HG02973 (cell line): ENCODE results near the gene PRKCE.

Experiments used
- ATAC-seq: cut with Tn5 transposase; IDR thresholded peaks from one replicate; pipeline ENCODE4 v1.9.1; 2021; ENCODE audit warnings: moderate library complexity; ENCODE audit not compliant: unreplicated experiment

Gene PRKCE

DNA sequence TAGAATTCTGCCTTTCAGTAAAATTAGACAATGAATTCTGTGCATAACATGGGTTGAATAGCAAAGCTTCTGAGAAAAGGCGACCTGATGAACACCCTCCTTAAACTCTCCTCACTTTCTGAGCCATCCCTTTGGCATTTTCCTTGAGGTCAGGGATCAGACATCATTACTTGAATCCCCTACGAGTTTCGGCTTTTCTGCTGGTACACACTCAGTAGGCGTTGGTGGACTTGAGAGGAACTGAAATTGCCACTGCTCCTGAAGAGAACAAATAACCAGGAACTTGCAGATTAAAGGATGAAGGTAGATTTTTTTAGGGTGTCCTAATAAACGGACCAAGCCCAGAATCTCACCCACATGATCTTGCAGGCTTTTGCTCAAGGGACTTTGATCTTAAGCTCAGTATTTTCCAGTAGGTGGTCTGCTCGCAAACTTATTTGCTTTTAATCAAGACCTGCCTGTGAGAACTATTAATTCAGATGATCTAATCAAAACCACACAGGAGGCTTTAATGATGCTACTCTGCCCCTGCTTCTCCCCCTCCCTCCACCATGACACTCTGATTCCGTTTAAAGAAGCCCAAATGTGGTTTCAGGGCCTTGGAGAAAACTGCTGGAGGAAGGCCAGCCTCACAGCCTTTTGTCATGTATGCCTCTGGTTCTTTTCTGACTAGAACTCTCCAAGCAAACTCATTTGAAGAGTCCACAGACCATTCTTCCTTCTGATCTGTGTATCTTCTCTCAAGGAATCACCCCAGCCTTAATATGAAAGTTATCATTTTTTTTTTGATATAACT lies 124.9 kb downstream of the PRKCE start:
- no peak for ATAC-seq

GRCh38 chr2:45777996-45778719 lies 126.7 kb downstream of the PRKCE start:
- ATAC-seq = no peak

GRCh38 chr2:45778720-45779171 lies 127.3 kb downstream of the PRKCE start:
- ATAC-seq = no peak

DNA sequence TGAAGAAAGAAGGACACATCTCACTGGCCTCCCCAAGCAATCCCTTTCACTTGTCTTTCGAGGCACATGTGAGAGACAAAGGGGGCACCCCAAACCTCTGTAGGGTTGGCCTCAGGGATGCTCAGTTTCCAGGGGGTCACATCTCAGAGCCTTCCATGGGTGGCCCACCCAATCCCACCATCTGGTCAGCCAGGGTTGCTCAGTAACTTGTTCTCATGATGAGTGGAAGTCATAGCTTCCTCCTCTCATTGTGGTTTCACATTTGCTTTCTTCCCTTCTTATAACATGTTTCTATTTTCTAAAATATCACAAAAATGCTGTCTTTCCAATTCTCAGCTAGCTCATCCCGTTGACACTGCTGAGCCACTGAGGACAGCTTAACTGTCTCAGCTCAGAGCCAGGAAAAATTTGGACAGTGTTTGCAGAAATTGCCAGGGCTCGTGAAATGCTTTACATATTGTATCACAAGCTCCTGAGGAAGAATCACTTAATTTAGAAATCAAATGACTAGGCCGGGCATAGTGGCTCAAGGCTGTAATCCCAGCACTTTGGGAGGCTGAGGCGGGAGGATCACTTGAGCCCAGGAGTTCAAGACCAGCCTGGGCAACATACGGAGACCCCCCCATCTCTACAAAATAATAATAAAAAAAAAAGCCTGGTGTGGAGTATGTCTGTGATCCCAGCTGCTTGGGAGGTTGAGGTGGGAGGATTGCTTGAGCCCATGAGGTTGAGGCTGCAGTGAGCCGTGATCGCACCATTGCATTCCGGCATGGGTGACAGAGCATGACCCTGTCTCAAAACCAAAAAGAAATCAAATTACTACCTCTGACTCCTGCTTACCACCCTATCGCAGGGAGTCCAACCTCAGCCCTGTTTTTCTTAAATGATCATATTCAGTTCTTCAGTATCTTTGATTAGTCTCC lies 129.3 kb downstream of the PRKCE start:
- ATAC-seq = no peak

DNA sequence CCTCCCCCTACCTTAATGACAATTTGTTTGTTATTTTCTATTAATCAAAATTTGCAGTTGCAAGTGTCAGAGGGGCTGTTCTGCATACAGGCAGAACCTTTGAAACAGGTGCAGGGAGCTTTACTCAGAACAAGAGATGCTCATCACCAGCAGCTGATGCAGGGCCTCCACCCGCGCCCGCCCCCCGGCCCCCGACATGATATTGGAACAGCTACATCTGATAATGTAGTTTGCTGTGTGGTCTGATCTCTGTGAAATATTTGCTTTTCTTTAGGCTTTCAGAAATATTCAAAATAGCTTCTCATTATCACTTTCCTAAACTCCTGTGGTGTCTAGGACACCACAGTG lies 130.0 kb downstream of the PRKCE start:
- no peak for ATAC-seq

- ATAC-seq = no peak
These were observed 131.0 kb downstream of the PRKCE start for GRCh38 chr2:45782436-45782835.

- no peak for ATAC-seq
These were observed 131.5 kb downstream of the PRKCE start for GRCh38 chr2:45782986-45783385.

DNA sequence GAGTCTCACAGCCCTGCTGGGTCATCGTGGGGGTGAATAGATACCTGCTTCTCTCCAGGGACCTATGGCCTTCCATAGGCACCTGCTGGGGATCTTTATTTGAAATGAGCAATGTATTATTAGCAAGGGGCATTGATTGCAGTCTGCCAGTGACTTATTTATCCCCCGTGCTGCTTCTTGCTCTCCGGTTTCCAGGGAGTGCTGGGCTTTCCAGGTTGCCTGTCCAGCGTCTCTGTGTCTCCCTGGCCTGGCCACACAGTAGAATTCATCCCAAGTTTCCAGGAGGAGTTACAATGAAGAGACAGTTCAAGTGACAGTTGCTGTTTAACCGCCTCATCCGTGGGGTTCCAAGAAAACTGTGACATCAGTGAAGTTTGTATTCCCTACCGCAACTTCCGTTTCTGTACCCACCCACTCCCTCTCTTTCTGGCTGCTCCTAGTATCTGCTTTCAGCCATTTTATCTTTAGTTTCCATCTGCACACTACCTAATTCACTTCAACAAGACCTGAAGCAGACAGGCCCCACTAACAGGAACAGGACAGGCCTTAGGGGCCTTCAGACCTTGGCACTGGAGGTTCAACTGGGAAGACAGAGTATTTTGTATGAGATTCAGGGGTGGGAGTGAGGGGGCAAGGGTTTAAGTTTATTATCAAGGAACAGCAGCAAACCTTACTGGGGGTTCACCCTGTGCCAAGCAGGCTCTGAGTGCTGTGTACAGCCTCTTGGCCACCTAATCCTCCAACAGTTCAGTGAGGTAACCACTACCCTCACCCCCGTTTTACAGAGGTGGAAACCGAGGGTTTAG lies 134.8 kb downstream of the PRKCE start:
- no peak for ATAC-seq

GRCh38 chr2:45786836-45787357 lies 135.4 kb downstream of the PRKCE start:
- no peak for ATAC-seq

- no peak for ATAC-seq
These were observed 136.9 kb downstream of the PRKCE start for GRCh38 chr2:45788401-45788800.

GRCh38 chr2:45789317-45789716 lies 137.8 kb downstream of the PRKCE start:
- ATAC-seq = no peak

- no peak for ATAC-seq
These were observed 138.7 kb downstream of the PRKCE start for GRCh38 chr2:45789961-45790723.

DNA sequence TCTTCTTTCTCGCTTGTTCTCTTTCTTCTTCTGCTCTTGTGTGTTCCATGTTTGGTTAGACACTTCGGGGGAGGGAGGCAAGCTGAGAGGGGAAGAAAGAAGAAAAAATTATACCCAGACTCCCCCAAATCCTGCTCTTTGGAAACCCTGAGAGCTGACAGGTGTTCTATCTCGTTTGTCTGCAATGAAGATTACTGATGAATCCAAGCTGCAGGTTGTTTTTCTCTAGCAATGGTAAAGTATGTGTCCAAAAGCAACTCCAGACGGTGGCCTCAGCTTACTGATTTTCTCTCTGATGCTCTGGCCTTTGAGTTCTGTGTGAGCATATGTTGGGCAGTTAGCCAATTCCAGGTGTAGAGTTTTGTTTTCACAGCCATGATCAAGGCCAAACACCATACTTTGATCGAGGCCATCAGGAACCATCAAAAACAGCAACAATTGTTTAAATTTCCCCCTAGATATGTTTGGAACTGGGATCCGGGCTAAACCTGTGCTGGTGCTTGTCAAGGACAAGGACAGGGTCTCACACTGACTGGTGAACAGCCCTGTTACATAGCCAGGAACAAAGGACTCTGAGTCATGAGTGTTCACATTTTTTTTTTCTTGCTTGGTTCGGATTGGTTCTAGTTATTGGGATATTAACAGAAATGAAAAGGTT lies 142.0 kb downstream of the PRKCE start:
- no peak for ATAC-seq

DNA sequence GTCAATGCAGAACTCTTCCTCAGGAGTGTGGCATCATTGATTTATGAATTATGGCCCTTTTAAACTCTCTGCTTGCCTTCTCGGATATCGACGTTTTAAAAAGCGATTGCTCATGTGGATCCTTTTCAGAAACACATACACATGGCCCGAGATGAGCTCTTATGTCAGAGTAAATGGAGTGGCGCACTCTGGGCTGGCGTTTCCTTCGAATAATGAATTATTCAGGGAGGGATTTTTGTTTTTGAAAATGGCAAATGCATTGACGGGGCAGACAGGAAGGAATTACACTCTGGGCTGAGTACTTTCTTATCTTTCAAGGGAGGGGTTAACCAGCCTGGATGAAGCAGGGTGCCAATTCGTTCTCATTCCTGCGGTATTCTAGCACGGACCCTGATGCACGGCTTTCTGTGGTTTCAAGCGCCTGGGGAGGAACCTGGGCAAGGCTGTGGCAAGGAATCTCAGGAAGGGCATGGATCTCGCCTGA lies 142.7 kb downstream of the PRKCE start:
- no peak for ATAC-seq

- no peak for ATAC-seq
These were observed 145.0 kb downstream of the PRKCE start for GRCh38 chr2:45796500-45796899.

DNA sequence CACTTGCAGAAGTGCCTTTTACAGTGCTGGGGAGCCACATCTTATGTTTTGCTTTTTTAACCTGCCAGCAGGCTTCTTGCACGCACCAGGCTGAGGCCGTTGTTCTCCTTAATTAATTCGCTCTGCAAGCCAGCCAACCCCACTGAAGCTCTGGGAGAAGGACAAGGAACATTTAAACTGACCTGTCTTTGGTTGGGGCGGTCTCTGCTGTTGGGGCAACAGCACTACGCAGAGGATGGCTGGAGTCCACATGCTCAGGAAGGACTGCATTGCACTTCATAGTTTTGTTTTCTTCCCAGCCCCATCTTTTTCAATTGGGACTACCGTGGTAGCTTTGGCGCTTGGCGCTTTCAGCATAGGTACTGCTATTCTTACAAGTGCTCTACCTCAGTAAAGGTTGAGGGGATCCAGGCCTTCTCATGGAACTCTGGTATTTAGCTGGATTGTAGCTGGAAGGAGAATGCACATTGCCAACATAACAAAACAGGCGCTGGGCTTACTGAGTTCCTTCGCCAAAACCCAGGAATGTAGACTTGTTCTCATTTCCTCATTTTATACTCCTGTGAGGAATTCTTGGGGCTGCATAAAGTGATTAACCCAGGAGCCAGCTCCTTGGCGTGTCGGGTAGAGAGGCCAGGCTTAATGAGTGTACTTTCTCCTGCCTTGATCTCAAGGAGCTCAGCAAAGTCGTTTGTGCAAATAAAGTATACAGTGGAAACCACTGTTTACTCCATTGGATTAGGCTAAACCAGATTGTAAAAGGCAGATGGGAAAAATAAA lies 146.2 kb downstream of the PRKCE start:
- no peak for ATAC-seq

- no peak for ATAC-seq
These were observed 148.4 kb downstream of the PRKCE start for GRCh38 chr2:45799679-45800381.
